Measurements from ENCODE around the gene POLR1B.
A peak's percentile ranks its signal among the peaks of the same experiment; 100 is the strongest.
"Not testable (repeated sequence)": the region's sequence is repeated elsewhere in the genome, so short reads cannot be mapped to it uniquely, and the experiment has no call there.

The POLR1B gene, protein sequence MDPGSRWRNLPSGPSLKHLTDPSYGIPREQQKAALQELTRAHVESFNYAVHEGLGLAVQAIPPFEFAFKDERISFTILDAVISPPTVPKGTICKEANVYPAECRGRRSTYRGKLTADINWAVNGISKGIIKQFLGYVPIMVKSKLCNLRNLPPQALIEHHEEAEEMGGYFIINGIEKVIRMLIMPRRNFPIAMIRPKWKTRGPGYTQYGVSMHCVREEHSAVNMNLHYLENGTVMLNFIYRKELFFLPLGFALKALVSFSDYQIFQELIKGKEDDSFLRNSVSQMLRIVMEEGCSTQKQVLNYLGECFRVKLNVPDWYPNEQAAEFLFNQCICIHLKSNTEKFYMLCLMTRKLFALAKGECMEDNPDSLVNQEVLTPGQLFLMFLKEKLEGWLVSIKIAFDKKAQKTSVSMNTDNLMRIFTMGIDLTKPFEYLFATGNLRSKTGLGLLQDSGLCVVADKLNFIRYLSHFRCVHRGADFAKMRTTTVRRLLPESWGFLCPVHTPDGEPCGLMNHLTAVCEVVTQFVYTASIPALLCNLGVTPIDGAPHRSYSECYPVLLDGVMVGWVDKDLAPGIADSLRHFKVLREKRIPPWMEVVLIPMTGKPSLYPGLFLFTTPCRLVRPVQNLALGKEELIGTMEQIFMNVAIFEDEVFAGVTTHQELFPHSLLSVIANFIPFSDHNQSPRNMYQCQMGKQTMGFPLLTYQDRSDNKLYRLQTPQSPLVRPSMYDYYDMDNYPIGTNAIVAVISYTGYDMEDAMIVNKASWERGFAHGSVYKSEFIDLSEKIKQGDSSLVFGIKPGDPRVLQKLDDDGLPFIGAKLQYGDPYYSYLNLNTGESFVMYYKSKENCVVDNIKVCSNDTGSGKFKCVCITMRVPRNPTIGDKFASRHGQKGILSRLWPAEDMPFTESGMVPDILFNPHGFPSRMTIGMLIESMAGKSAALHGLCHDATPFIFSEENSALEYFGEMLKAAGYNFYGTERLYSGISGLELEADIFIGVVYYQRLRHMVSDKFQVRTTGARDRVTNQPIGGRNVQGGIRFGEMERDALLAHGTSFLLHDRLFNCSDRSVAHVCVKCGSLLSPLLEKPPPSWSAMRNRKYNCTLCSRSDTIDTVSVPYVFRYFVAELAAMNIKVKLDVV

DNA sequence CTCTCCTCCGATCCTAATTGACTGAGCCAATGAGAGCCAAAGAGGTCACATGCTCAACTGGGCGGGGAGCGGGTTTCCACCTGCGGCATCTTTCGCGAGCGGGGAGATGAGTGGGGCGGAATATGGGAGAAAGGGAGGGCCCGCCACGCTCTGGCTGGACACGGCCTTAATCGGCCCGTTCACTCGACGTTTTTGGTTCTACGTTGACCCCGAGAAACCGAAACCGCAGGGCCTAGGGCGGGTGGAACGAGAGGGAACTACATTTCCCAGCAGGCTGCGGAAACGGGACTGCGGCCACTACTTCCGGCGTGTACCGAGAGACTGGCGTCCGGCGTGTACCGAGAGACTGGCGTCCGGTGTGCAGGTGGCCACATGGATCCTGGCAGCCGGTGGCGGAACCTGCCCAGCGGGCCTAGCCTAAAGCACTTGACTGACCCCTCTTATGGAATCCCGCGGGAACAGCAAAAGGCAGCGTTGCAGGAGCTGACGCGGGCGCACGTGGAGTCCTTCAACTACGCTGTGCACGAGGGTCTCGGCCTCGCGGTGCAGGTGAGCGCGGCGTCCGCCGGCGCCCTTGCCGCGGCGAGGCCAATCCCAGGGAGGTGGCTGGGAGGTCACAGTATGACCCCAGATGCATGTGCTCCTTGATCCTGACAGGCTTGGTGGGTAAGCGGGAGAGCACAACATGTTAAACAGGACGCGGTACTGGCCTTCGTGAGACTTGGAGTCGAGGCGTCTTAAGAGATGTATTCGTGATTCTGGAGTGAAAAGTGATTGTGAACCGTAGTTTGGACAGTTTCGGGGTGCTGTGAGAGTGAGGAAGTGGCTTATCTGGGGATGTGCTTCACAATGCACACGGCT is at the start of gene POLR1B:
Gene POLR1B (plus strand): TSS at position 343 of the 861 bp plus-strand sequence. CDS start 30 bp downstream, at position 373.
- DNase-seq, result peak; percentile 13

DNA sequence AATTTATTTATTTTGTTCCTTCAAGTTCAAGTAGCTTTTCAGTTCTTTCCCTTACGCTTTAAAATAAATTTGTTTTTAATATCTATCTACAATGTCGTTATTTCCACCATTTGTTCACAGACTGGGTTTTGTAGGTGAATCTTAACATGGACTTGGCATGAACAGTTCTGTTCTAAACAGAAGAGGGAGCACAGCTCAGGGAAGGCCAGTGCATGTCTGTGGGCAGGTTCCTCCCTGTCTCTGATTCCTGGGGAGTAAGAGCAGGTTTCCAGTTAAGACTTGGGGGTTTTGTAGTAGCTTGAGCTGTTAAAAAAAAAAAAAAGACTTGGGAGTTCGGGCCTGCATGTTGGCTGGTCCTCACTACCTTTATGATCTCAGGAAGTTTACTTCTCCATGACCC is 49.2 kb upstream of the POLR1B start:
- DNase-seq, result no peak

DNA sequence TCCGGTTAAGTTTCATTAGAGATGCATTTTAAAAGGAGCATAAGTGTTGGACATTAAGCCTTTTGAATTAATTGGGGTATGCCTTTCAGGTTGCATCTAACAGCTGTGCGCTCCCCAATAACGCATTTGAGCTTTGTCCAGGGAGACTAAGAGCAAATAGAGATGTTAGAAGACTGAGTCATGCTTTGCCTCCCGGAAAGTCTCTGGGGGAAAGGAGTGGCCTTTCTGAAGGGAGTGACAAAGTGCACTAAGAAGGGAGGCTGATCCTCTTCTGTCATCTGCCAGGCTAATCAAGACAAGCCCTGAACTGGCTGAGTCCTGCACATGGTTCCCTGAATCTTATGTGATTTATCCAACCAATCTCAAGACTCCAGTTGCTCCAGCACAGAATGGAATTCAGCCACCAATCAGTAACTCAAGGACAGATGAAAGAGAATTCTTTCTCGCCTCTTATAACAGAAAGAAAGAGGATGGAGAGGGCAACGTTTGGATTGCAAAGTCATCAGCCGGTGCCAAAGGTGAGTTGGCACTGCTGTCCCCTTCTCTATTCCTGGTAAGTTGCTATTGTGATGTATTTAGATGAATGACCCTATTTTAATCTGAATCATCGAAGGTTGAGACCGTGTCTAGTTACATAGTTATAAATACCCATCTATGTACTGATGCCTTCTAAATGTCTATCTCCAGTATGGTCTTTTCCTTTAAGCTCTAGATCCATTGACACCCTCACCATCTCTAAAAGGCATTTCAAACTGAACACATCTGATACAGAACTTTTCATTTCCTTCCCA is 48.2 kb upstream of the POLR1B start:
- DNase-seq, result no peak

DNA sequence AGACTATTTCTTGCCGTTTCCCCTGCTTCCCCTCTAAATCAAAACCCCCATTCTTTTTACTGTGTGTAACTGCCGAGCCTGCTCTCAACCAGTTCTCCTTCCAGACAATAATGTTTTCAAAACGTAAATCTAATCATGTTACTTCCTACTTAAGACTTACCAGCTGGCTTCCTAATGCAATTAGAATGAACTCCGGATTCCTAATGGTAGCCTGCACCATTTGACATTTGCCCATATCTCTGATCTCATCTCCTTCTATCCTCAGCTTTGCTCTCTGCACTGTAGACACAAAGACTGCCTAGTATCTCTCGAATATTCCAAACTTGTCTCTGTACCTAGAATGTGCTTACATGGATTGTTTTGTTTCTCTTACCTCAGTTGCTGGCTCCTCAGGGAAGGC is 47.4 kb upstream of the POLR1B start:
- no peak for DNase-seq

- not testable (repeated sequence) for DNase-seq
Observed at GRCh38 chr2:112495878-112496277, 46.4 kb upstream of the POLR1B start.

- DNase-seq, result peak; percentile 59
Observed at GRCh38 chr2:112500850-112501484, 41.3 kb upstream of the POLR1B start.

- not testable (repeated sequence) for DNase-seq
Observed at GRCh38 chr2:112509239-112509998, 32.8 kb upstream of the POLR1B start.

- DNase-seq, result no peak
Observed at GRCh38 chr2:112516801-112517200, 25.5 kb upstream of the POLR1B start.

DNA sequence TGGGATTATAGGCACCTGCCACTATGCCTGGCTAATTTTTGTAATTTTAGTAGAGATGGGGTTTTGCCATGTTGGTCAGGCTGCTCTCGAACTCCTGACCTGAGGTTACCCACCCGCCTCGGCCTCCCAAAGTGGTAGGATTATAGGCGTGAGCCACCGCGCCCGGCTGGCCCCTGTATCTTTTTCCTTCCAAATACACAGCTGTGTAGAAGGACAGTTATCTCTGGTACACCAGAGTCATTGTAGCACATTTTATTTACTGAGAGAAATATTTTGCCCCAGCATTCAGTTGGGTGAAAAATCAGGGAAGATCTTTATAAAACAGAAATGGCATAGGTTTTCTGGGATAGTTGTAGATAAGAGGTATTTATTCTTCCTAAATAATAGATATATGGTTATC is 23.5 kb upstream of the POLR1B start:
- no peak for DNase-seq

GRCh38 chr2:112519506-112519905 is 22.8 kb upstream of the POLR1B start:
- no peak for DNase-seq

- no peak for DNase-seq
Observed at GRCh38 chr2:112520234-112520783, 22.0 kb upstream of the POLR1B start.

DNA sequence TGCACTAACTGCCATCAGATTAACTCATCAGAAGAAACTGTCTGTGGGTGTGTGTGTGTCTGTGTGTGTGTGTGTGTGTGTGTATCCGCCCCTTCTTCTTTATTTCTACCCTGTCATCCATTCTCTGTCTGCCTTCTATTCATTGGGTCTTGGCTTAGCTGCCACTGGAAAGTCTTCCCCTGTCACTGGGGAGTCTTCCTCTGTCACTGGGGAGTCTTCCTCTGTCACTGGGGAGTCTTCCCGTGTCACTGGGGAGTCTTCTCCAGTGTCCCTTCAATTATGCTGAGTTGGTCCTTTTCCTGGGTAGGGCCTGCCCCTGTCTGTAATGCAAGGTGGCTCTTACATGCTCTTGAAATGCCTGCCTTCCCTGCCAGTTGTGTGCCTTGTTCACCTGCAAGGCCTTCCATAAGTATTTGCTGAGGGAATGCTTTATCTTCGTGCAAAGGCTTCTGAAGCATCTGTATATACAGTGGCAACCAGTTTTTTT is 18.9 kb upstream of the POLR1B start:
- DNase-seq, result no peak

DNA sequence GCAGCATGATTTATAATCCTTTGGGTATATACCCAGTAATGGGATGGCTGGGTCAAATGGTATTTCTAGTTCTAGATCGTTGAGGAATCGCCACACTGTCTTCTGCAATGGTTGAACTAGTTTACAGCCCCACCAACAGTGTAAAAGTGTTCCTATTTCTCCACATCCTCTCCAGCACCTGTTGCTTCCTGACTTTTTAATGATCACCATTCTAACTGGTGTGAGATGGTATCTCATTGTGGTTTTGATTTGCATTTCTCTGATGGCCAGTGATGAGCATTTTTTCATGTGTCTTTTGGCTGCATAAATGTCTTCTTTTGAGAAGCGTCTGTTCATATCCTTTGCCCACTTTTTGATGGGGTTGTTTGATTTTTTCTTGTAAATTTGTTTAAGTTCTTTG is 18.0 kb upstream of the POLR1B start:
- not testable (repeated sequence) for DNase-seq

- no peak for DNase-seq
Observed at GRCh38 chr2:112528541-112528940, 13.7 kb upstream of the POLR1B start.

- no peak for DNase-seq
Observed at GRCh38 chr2:112529757-112530156, 12.5 kb upstream of the POLR1B start.

GRCh38 chr2:112530728-112531127 is 11.5 kb upstream of the POLR1B start:
- DNase-seq, result no peak

GRCh38 chr2:112534826-112535225 is 7.4 kb upstream of the POLR1B start:
- no peak for DNase-seq

DNA sequence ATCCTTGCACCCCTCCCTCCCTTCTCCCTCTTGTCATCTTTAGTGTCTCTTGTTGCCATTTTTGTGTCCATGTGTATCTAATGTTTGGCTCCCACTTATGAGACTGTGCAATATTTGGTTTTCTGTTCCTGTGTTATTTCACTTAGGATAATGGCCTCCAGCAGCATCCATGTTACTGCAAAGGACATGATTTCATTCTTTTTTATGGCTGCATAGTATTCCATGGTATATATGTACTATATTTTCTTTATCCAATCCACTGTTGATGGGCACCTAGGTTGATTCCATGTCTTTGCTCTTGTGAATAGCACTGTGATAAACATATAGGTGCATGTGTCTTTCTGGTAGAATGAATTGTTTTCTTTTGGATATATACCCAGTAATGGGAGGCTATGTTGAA is 5.6 kb upstream of the POLR1B start:
- DNase-seq, result not testable (repeated sequence)

DNA sequence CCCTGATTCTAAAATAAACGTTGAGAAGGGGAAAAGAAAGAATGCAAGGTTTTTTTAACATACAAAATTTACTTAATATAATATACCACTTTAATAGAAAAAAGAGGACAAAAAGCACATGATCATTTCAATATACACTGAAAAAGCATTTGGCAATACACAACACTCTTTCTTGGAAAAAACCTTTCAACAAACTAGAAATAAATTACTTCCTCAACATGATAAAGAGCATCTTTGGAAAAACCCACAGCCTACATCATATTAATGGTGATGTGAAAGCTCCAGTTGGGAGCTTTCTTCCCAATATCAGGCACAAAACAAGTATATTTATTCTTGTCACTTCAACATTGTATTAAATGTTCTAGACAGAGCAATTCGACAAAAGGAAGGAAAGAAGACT is 3.0 kb upstream of the POLR1B start:
- no peak for DNase-seq

DNA sequence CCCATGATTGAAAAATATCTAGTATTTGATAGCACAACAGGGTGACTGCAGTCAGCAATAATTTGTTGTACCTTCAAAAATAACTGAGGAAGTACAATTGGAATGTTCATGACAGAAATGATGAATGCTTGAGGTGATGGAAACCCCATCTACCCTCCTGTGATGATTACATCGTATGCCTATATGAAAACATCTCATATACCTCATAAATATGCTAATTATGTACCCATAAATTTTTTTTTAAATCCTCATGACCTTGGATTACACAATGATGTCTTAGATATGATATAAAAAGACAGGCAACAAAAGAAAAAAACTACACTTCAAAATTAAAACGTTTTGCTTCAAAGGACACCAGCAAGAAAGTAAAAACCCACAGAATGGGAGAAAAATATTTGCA is 1.4 kb upstream of the POLR1B start:
- DNase-seq, result no peak
